HepG2 (cell line): Measurements from ENCODE around the gene PISD. TPM values are rescaled to one million over a fixed set of nuclear protein-coding genes. Genes with fewer than 3 reads are reported as not detected.

Experiments
- AKAP8 ChIP-seq: sonication (generic); formaldehyde crosslinking; IDR thresholded peaks from 2 replicates; pipeline ENCODE4 v1.5.1; 2020; ENCODE audit warnings: mild to moderate bottlenecking, missing genetic modification reagents
- BCLAF1 ChIP-seq: fragments of 450-650 bp; IDR thresholded peaks from 2 replicates; pipeline ENCODE4 v1.6.1; 2017; ENCODE audit warnings: mild to moderate bottlenecking
- CREM ChIP-seq, 2 experiments: sonication (generic) in 1 of 2; formaldehyde crosslinking in 1 of 2; IDR thresholded peaks; 2 replicates each; pipeline versions ENCODE4 v1.4.0 to v1.6.1; 2016 to 2020; ENCODE audit warnings: antibody characterized with exemption in 1 of 2, mild to moderate bottlenecking in 1 of 2, missing genetic modification reagents in 1 of 2
- DNMT3B ChIP-seq: conservative IDR thresholded peaks from 2 replicates; pipeline ENCODE4 v1.6.1; 2016; ENCODE audit warnings: missing biosample characterization, control low read depth
- GATA4 ChIP-seq: sonication (generic); IDR thresholded peaks from 2 replicates; pipeline ENCODE4 v1.6.1; 2016; ENCODE audit warnings: antibody characterized with exemption, low read depth, borderline replicate concordance
- GPBP1L1 ChIP-seq: sonication (generic); formaldehyde crosslinking; IDR thresholded peaks from 2 replicates; pipeline ENCODE4 v1.5.0; 2020; ENCODE audit warnings: mild to moderate bottlenecking, missing genetic modification reagents
- GPN1 ChIP-seq: sonication (generic); formaldehyde crosslinking; IDR thresholded peaks from 2 replicates; pipeline ENCODE4 v1.5.1; 2020; ENCODE audit warnings: missing genetic modification reagents, borderline replicate concordance
- HDAC1 ChIP-seq: sonication (generic); formaldehyde crosslinking; IDR thresholded peaks from 2 replicates; pipeline ENCODE4 v1.5.1; 2020; ENCODE audit warnings: mild to moderate bottlenecking, missing genetic modification reagents
- HINFP ChIP-seq: sonication (generic); formaldehyde crosslinking; IDR thresholded peaks from 2 replicates; pipeline ENCODE4 v1.4.0; 2020; ENCODE audit warnings: low read depth, mild to moderate bottlenecking, missing genetic modification reagents
- HOXD1 ChIP-seq: sonication (generic); formaldehyde crosslinking; IDR thresholded peaks from 2 replicates; pipeline ENCODE4 v1.5.0; 2020; ENCODE audit warnings: missing genetic modification reagents
- NFIC ChIP-seq: IDR thresholded peaks from 2 replicates; pipeline ENCODE4 v1.6.1; 2012; ENCODE audit warnings: mild to moderate bottlenecking, low read length, inconsistent platforms
- RFX1 ChIP-seq: fragments of 450-650 bp; IDR thresholded peaks from 2 replicates; pipeline ENCODE4 v1.6.1; 2017
- SMAD9 ChIP-seq: sonication (generic); formaldehyde crosslinking; IDR thresholded peaks from 2 replicates; pipeline ENCODE4 v1.5.1; 2020; ENCODE audit warnings: mild to moderate bottlenecking, missing genetic modification reagents
- SSRP1 ChIP-seq: IDR thresholded peaks from 2 replicates; pipeline ENCODE4 v1.6.1; 2016; ENCODE audit warnings: control low read depth
- TEAD3 ChIP-seq: optimal IDR thresholded peaks from 2 replicates; pipeline ENCODE3; 2016; ENCODE audit warnings: borderline replicate concordance
- ZBTB7B ChIP-seq: sonication (generic); formaldehyde crosslinking; IDR thresholded peaks from 2 replicates; pipeline ENCODE4 v1.4.0; 2020; ENCODE audit warnings: missing genetic modification reagents
- ZEB1 ChIP-seq: IDR thresholded peaks from 2 replicates; pipeline ENCODE4 v1.6.1; 2012; ENCODE audit warnings: mild to moderate bottlenecking, low read depth, inconsistent platforms; ENCODE audit not compliant: insufficient replicate concordance
- ZNF451 ChIP-seq: sonication (generic); formaldehyde crosslinking; IDR thresholded peaks from 2 replicates; pipeline ENCODE4 v1.5.0; 2020; ENCODE audit warnings: mild to moderate bottlenecking, missing genetic modification reagents
- ZNF670 ChIP-seq: sonication (generic); formaldehyde crosslinking; IDR thresholded peaks from 2 replicates; pipeline ENCODE4 v1.8.0; 2022; ENCODE audit warnings: mild to moderate bottlenecking, missing genetic modification reagents, borderline replicate concordance
- ZNF768 ChIP-seq: sonication (generic); formaldehyde crosslinking; IDR thresholded peaks from 2 replicates; pipeline ENCODE4 v1.4.0; 2020; ENCODE audit warnings: missing genetic modification reagents
- polyA plus RNA-seq, 8 experiments: library from polyadenylated mRNA; depleted of rRNA in 3 of 8; stranded (reverse) in 7 of 8; unstranded in 1 of 8; fragments of >200 nt; fragmentation: Illumina TruSeq in 4 of 8; extraction: Trizol in 4 of 8; gene quantifications; 2 replicates each; pipeline versions ENCODE4 v1.2.1 to v1.2.3, GENCODE V29; 2011 to 2016; ENCODE audit warnings: low read depth in 4 of 8, missing spikeins in 1 of 8, mixed read lengths in 1 of 8; ENCODE audit not compliant: insufficient read depth in 1 of 8
- total RNA-seq, 5 experiments: library from RNA; depleted of rRNA; stranded (reverse); fragments of >200 nt; fragmentation: Illumina TruSeq; extraction: Trizol; gene quantifications; 2 replicates each; pipeline ENCODE4 v1.2.3, GENCODE V29; 2016; ENCODE audit warnings: low read depth in 1 of 5
- TF ChIP-seq, protein P1 (sequence below): sonication (generic); formaldehyde crosslinking; IDR thresholded peaks from 2 replicates; pipeline ENCODE4 v1.5.1; 2020; ENCODE audit warnings: mild to moderate bottlenecking, missing genetic modification reagents, borderline replicate concordance
- TF ChIP-seq, protein P2 (sequence below): sonication (generic); formaldehyde crosslinking; IDR thresholded peaks from 2 replicates; pipeline ENCODE4 v1.4.0; 2020; ENCODE audit warnings: mild to moderate bottlenecking, missing genetic modification reagents, borderline replicate concordance

PISD gene
- total and polyA plus RNA-seq, 2 of the 13 experiments (the other 11 are each of a cell fraction or from before 2014, with no cell fraction given): 30.1 to 47.7 TPM

- TF ChIP-seq BCLAF1: no peak
- TF ChIP-seq ZNF670 (CRISPR knock-in tag): 0 out of 2 replicates have a peak, but pooled peaks have one; percentile 28
- peak; percentile 82 for TF ChIP-seq HDAC1 (CRISPR knock-in tag)
- peak; percentile 75 for TF ChIP-seq TEAD3 (CRISPR knock-in tag)
- no peak for TF ChIP-seq ZNF768 (CRISPR knock-in tag)
- TF ChIP-seq AKAP8 (CRISPR knock-in tag): no peak
- TF ChIP-seq ZBTB7B (CRISPR knock-in tag): peak; percentile 98
- no peak for TF ChIP-seq SMAD9 (CRISPR knock-in tag)
- TF ChIP-seq CREM (IDR thresholded peaks at IDR 0.05): peak; percentile 89
- TF ChIP-seq CREM (CRISPR knock-in tag; IDR thresholded peaks at IDR 0.05): no peak
- TF ChIP-seq HOXD1 (CRISPR knock-in tag): no peak
- TF ChIP-seq DNMT3B (CRISPR knock-in tag): no peak
- TF ChIP-seq GATA4: peak; percentile 84; the same call in 1 of the 2 replicates
- TF ChIP-seq, protein P1, sequence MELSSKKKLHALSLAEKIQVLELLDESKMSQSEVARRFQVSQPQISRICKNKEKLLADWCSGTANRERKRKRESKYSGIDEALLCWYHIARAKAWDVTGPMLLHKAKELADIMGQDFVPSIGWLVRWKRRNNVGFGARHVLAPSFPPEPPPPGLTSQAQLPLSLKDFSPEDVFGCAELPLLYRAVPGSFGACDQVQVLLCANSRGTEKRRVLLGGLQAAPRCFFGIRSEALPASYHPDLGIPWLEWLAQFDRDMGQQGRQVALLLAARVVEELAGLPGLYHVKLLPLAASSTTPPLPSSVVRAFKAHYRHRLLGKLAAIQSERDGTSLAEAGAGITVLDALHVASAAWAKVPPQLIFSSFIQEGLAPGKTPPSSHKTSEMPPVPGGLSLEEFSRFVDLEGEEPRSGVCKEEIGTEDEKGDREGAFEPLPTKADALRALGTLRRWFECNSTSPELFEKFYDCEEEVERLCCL (CRISPR knock-in tag): no peak
- no peak for TF ChIP-seq SSRP1 (CRISPR knock-in tag)
- TF ChIP-seq RFX1: no peak
- no peak for TF ChIP-seq HINFP
- no peak for TF ChIP-seq GPN1
- TF ChIP-seq NFIC: peak; percentile 82
- TF ChIP-seq ZEB1: no peak
- TF ChIP-seq, protein P2, sequence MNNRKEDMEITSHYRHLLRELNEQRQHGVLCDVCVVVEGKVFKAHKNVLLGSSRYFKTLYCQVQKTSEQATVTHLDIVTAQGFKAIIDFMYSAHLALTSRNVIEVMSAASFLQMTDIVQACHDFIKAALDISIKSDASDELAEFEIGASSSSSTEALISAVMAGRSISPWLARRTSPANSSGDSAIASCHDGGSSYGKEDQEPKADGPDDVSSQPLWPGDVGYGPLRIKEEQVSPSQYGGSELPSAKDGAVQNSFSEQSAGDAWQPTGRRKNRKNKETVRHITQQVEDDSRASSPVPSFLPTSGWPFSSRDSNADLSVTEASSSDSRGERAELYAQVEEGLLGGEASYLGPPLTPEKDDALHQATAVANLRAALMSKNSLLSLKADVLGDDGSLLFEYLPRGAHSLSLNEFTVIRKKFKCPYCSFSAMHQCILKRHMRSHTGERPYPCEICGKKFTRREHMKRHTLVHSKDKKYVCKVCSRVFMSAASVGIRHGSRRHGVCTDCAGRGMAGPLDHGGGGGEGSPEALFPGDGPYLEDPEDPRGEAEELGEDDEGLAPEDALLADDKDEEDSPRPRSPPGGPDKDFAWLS (CRISPR knock-in tag): no peak
- TF ChIP-seq ZNF451 (CRISPR knock-in tag): no peak
- TF ChIP-seq GPBP1L1: no peak
Measured at GRCh38 chr22:31586137-31586920, 75.7 kb downstream of the PISD start (continued).
